GM23338 (cell line): Measurements from ENCODE around the gene CCDC27.

Source experiments
- POLR2AphosphoS5 ChIP-seq: IDR thresholded peaks from 2 replicates; pipeline ENCODE4 v1.6.1; 2016; ENCODE audit warnings: antibody characterized with exemption, low read depth
- TF ChIP-seq, protein P1 (sequence below), 2 experiments: fragments of 200-600 bp in 1 of 2; sonication (generic) in 1 of 2; conservative IDR thresholded peaks; 2 replicates each; pipeline versions ENCODE4 v1.5.1 to v1.6.1; 2016 to 2017; ENCODE audit warnings: antibody characterized with exemption in 2 of 2, low read depth in 2 of 2, mild to moderate bottlenecking in 2 of 2, moderate library complexity in 1 of 2

DNA sequence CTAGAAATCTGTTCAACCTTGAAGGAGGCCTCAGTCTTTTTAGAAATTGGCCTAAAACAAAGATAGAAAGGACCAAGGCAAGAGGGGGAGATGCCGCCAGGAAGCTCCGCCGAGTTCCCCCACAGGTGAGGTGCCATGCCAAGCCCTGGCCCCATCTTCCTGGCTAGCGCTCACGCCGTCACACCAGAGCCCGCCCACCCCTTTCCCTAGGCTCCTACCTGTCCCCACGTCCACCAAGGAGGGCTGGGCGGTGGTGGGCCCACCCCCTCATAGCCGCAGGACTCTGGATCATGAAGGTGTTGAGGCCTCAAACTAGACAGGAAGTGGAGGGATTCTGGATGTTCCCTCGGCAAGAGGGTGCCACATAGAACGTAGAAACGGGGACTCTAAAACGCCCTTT is 15.5 kb upstream of the CCDC27 start:
- TF ChIP-seq POLR2AphosphoS5, result no peak
- TF ChIP-seq, protein P1, sequence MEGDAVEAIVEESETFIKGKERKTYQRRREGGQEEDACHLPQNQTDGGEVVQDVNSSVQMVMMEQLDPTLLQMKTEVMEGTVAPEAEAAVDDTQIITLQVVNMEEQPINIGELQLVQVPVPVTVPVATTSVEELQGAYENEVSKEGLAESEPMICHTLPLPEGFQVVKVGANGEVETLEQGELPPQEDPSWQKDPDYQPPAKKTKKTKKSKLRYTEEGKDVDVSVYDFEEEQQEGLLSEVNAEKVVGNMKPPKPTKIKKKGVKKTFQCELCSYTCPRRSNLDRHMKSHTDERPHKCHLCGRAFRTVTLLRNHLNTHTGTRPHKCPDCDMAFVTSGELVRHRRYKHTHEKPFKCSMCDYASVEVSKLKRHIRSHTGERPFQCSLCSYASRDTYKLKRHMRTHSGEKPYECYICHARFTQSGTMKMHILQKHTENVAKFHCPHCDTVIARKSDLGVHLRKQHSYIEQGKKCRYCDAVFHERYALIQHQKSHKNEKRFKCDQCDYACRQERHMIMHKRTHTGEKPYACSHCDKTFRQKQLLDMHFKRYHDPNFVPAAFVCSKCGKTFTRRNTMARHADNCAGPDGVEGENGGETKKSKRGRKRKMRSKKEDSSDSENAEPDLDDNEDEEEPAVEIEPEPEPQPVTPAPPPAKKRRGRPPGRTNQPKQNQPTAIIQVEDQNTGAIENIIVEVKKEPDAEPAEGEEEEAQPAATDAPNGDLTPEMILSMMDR (conservative IDR thresholded peaks at IDR 0.05; ENCODE audit: low read depth in 2 of 2), result no peak
